Measurements from ENCODE around the gene EFEMP1. TPM values are rescaled to one million over a fixed set of nuclear protein-coding genes. Genes with fewer than 3 reads are reported as not detected.

Gene EFEMP1
- total and polyA plus RNA-seq, 10 donors: 9.8 to 155 (median 43.0) TPM

- no peak overlapping the region for H3K27ac ChIP-seq
- no peaks in the 10 kb centered on the region for H3K27me3 ChIP-seq (replicated peaks in 1 of 7)
- H3K4me1 ChIP-seq: no peaks in the 10 kb centered on the region
- DNase-seq: no peak
- no peaks in the 10 kb centered on the region for H3K9me3 ChIP-seq
- H3K4me3 ChIP-seq: no peak overlapping the region
- 49 to 74% (median 61%) methylated on average over 4 of the region's 4 CpGs for WGBS, 5 donors
- H3K36me3 ChIP-seq: no peaks in the 10 kb centered on the region
- TF ChIP-seq CTCF (IDR thresholded peaks at IDR 0.05 in 8 of 11, conservative IDR thresholded peaks at IDR 0.05 in 3 of 11) (no peak), POLR2AphosphoS5 (IDR thresholded peaks at IDR 0.05) (no peak), POLR2A (IDR thresholded peaks at IDR 0.05) (no peak)
- intact Hi-C loops (cut with DNase I; ENCODE audit: low total_unique reads): no loop called here
Observed at GRCh38 chr2:55952415-55952814, 28.8 kb upstream of the EFEMP1 start.

- intact Hi-C loops (cut with DNase I; ENCODE audit: low total_unique reads): no loop called here
- 86 to 95% (median 92%) methylated on average over 4 to 5 of the region's 5 CpGs for WGBS, 5 donors
- Histone ChIP-seq H3K27me3 (replicated peaks in 1 of 7) (no peaks in the 10 kb centered on the region), H3K36me3 (no peaks in the 10 kb centered on the region), H3K4me3 (no peak overlapping the region), H3K4me1 (no peaks in the 10 kb centered on the region), H3K27ac (no peak overlapping the region), H3K9me3 (no peaks in the 10 kb centered on the region)
- no peak for TF ChIP-seq POLR2AphosphoS5 (IDR thresholded peaks at IDR 0.05)
- TF ChIP-seq CTCF (IDR thresholded peaks at IDR 0.05 in 8 of 11, conservative IDR thresholded peaks at IDR 0.05 in 3 of 11): no peak
- TF ChIP-seq POLR2A (IDR thresholded peaks at IDR 0.05): no peak
- no peak for DNase-seq
Observed at GRCh38 chr2:55951533-55951932, 28.0 kb upstream of the EFEMP1 start.

- intact Hi-C loops (cut with DNase I; ENCODE audit: low total_unique reads): no loop called here
- TF ChIP-seq POLR2AphosphoS5 (IDR thresholded peaks at IDR 0.05) (no peak), POLR2A (IDR thresholded peaks at IDR 0.05) (no peak), CTCF (IDR thresholded peaks at IDR 0.05 in 8 of 11, conservative IDR thresholded peaks at IDR 0.05 in 3 of 11) (no peak)
- H3K9me3 ChIP-seq: no peaks in the 10 kb centered on the region
- WGBS, 5 donors: 46 to 62% (median 49%) methylated on average over 2 of the region's 2 CpGs
- no peak for DNase-seq
- no peaks in the 10 kb centered on the region for H3K4me1 ChIP-seq
- no peak overlapping the region for H3K4me3 ChIP-seq
- no peaks in the 10 kb centered on the region for H3K36me3 ChIP-seq
- no peaks in the 10 kb centered on the region for H3K27me3 ChIP-seq (replicated peaks in 1 of 7)
- no peak overlapping the region for H3K27ac ChIP-seq
Observed at GRCh38 chr2:55949613-55950012, 26.0 kb upstream of the EFEMP1 start.

- Histone ChIP-seq H3K9me3 (no peaks in the 10 kb centered on the region), H3K4me1 (no peaks in the 10 kb centered on the region), H3K27me3 (replicated peaks in 1 of 7) (no peaks in the 10 kb centered on the region), H3K36me3 (no peaks in the 10 kb centered on the region), H3K27ac (no peak overlapping the region), H3K4me3 (no peak overlapping the region)
- intact Hi-C loops (cut with DNase I; ENCODE audit: low total_unique reads): no loop called here
- DNase-seq: no peak
- TF ChIP-seq CTCF (IDR thresholded peaks at IDR 0.05 in 8 of 11, conservative IDR thresholded peaks at IDR 0.05 in 3 of 11): no peak
- no peak for TF ChIP-seq POLR2AphosphoS5 (IDR thresholded peaks at IDR 0.05)
- no peak for TF ChIP-seq POLR2A (IDR thresholded peaks at IDR 0.05)
Observed at GRCh38 chr2:55949211-55949610, 25.6 kb upstream of the EFEMP1 start.
